ENCODE results near the gene HOXD8. TPM values are rescaled to one million over a fixed set of nuclear protein-coding genes. Genes with fewer than 3 reads are reported as not detected.
A peak's percentile ranks its signal among the peaks of the same experiment; 100 is the strongest.

The HOXD8 gene
- polyA plus RNA-seq, 1 donor from 2014 or later, result not detected

DNA sequence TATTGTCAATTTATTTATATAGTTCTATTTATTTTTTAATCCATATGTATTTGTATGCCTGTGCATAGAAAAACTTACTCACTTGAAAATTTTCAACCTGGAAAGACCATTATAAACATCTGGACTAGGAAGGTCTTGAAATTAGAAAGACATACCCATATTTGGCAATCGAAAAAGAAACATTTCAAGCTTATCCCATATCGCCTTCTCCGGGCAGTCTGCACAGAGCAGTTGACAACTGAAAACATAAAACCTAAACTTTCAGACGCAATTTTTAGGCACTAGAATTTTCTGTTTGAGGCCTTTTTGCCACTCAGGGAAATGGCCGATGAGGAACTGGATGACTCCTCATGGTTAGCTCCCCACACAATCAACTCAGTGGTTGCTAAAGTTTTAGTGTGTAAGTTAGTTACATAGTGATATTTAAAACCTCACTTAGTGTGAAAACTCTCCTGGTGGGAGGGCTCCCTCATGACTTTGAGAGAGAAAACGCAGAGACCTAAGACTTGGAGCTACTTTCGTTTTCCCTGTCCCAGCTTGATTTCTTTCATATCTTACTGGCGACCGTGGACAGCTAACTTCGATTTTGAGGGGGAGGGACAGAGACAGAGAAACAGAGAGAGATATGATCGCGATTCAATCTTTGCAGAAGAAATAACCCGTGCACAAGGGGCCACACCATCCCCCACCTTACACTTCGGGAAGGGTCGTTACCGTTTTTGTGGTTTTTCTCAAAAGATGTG lies 33.1 kb upstream of the HOXD8 start:
- Mint-ChIP-seq H3K4me1 (peaks cover 7 to 17% (median 17%) of the 10 kb centered on the region in 3 donors), H3K9me3 (peaks cover 0 to 20% (median 1%) of the 10 kb centered on the region in 3 donors), H3K27me3 (peaks cover 79% of the 10 kb centered on the region), H3K4me3 (peak overlapping the region; percentile 15 to 93 (median 74)), H3K27ac (peak overlapping the region in 1 of 3 donors; percentile 86), H3K36me3 (peaks cover under 1% of the 10 kb centered on the region)

DNA sequence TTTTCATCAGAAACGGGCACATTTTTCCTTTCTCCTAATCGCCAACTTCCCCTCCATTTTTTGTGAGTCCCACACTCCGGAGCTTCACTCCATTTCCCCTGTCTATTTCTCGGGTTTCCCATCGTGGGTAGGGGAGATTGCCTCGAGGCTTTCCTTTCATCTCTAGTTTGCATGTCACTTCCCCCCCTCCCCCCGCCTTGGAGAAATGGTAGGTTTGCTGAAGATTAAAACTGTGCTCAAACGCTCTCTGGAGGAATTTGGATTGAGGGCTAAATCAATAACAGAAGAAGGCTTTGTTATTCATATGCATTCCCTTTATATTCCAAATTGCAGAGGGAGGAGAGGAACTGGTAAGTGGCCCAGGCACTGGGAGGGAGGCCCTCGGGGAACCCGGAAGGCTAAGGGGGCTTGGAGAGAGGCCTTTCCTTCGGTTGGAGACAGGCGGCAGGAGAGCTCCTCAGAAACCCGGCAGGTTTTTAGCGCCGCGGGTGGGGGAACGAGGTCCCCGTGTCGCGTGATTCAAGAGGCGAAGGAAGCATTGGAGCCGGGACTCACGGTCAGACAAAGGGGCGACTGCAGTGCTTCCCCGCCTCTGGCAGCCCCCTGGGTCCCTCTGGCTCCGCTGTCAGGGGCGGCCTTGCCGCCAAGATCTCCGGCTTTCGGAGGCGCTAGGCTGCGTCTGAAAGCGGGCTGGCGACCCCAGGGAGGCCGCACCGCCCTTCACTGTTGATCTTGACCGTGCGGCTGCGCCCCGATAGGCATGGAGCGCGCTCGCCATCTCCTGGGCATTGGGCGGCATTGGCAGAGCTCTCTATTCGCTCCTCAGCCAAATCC lies 32.3 kb upstream of the HOXD8 start:
- H3K27me3 Mint-ChIP-seq, result peaks cover 80% of the 10 kb centered on the region
- H3K36me3 Mint-ChIP-seq, result peaks cover 2% of the 10 kb centered on the region
- H3K9me3 Mint-ChIP-seq, result peaks cover 0 to 16% (median 3%) of the 10 kb centered on the region in 3 donors
- H3K4me1 Mint-ChIP-seq, result peaks cover 3 to 15% (median 12%) of the 10 kb centered on the region in 3 donors
- peak overlapping the region in 2 of 3 donors; percentile 80 to 86 for H3K27ac Mint-ChIP-seq
- H3K4me3 Mint-ChIP-seq, result peak overlapping the region; percentile 15 to 93 (median 74)

DNA sequence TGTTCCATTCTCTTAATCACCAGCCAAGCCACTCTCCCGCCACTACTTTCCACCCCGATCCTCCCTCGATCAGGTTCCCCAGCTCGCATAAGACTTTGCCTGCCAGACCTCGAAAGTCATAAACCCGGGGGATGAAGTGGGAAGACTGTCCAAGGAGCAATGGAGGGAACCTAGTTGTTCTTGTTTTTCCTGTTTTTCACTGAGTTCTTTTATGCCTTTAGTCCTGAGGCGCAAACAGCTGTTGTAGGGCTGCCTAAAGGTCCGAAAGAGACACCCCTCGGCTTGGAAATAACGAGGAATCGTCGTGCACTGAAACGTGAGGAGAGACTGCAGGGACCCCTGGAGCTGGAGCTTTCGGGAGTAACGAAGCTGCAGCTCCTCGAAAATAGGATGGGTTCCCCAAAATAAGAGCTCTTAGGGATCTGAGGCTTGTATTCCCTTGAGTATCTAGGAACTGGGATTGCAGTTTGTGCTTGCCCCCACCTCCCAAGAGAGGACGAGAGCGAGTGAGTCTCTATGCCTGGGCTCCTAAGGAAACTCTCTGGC lies 31.6 kb upstream of the HOXD8 start:
- peaks cover 3 to 15% (median 12%) of the 10 kb centered on the region in 3 donors for H3K4me1 Mint-ChIP-seq
- H3K4me3 Mint-ChIP-seq, result peak overlapping the region; percentile 15 to 93 (median 74)
- peak overlapping the region in 2 of 3 donors; percentile 80 to 86 for H3K27ac Mint-ChIP-seq

DNA sequence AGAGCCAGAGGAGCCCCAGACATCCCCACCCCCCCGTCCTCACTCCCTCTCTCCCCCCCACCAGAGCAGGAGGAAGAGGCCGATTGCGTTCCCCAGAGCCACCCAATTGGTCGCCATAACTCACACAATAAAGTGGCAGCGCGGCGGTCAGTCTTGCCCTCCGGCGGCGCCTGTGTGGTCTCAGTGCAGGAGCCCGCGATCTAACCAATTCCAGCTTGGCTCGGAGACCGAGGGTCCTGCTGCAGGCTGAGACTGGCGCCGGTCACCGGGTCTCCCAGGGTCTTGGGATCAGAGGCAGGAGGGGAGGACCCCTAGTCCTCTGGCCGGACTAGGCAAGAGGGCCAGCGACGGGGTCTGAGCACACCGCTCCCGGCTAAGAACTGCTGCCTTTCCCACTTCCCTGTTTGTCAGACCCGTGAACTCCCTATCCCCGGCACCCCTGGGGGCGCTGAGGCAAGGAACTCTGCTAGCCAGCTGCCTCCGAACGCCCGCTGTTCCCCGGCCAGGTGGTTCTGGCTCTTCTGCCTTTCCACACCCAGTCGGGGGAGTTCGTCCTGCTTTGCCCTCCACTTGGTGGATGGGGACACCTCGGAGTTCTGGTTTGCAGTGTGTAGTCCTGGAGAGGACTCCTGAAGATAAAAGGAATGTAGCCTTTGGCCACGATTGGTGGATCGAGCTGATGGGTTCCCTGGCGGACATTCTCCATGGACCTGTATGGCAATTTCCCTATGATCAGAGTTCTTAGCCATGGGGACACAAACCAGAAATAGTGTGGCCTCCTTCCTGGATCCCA lies 30.9 kb upstream of the HOXD8 start:
- H3K4me3 Mint-ChIP-seq, result peak overlapping the region in 1 of 4 donors; percentile 29
- H3K27me3 Mint-ChIP-seq, result peaks cover 82% of the 10 kb centered on the region
- peaks cover 2% of the 10 kb centered on the region for H3K36me3 Mint-ChIP-seq
- H3K9me3 Mint-ChIP-seq, result peaks cover 0 to 13% (median 3%) of the 10 kb centered on the region in 3 donors
- peak overlapping the region; percentile 71 to 86 (median 80) for H3K27ac Mint-ChIP-seq
- H3K4me1 Mint-ChIP-seq, result peaks cover 3 to 15% (median 12%) of the 10 kb centered on the region in 3 donors

More for the DNA sequence above, 31.6 kb upstream of the HOXD8 start:
- H3K36me3 Mint-ChIP-seq, result peaks cover 2% of the 10 kb centered on the region
- peaks cover 0 to 16% (median 3%) of the 10 kb centered on the region in 3 donors for H3K9me3 Mint-ChIP-seq
- peaks cover 85% of the 10 kb centered on the region for H3K27me3 Mint-ChIP-seq

DNA sequence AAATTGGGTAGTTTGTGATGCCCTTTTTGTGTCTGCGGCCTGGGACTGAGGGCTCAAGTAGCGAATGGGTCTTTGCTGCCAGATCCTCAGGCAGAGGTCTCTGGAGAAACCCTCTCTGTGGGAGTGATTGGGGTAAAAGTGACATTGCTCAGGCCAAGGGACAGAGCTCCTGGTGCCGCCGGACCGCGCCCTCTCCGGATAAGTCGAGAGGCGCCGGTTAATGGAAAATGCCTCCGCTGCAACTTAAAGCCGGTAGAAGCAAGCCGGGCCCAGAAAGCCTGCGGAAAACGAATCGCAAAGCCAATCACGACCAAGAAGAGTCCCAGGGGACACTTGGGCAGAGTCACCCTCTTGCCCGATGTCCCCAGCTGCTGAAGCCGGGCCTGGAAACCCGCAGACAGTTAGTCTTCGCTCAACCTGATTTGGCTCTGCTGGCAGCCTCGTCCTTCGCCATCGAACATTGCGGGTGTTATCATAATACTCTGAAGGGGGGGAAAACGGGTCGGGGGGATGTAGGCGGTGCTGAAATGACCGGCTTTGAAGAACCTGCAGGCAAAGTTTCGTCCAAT lies 30.3 kb upstream of the HOXD8 start:
- Mint-ChIP-seq H3K9me3 (peaks cover 0 to 8% (median 3%) of the 10 kb centered on the region in 3 donors), H3K27me3 (peaks cover 84% of the 10 kb centered on the region), H3K36me3 (peaks cover 2% of the 10 kb centered on the region), H3K4me3 (peak overlapping the region in 2 of 4 donors; percentile 29 to 63), H3K27ac (peak overlapping the region in 2 of 3 donors; percentile 39 to 71), H3K4me1 (peaks cover 4 to 15% (median 12%) of the 10 kb centered on the region in 3 donors)

DNA sequence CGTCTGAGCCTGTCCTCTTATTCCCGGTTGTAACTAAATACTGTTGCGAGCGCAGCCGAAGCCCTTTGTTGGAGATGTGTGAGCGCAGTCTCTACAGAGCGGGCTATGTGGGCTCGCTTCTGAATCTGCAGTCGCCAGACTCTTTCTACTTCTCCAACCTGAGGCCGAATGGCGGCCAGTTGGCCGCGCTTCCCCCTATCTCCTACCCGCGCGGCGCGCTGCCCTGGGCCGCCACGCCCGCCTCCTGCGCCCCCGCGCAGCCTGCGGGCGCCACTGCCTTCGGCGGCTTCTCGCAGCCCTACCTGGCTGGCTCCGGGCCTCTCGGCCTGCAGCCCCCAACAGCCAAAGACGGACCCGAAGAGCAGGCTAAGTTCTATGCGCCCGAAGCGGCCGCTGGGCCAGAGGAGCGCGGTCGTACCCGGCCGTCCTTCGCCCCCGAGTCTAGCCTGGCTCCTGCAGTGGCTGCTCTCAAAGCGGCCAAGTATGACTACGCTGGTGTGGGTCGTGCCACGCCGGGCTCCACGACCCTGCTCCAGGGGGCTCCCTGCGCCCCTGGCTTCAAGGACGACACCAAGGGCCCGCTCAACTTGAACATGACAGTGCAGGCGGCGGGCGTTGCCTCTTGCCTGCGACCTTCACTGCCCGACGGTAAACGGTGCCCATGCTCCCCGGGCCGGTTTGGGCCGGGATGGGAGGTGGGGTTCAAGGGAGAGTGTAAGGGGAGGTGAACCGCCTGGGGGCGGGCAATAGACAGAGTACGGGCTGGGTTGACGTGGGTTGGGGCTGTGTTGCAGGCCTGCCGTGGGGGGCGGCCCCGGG lies 29.6 kb upstream of the HOXD8 start, which contains the start of gene HOXD12:
TSS of gene HOXD12 (plus strand) at position 68 of the 819 bp plus-strand sequence. CDS start at position 75, 7 bp downstream.
- Mint-ChIP-seq H3K27ac (peak within 1 kb of the TSS; percentile 71 to 87 (median 80)), H3K4me3 (peak within 1 kb of the TSS in 3 of 4 donors; percentile 22 to 63 (median 53)), H3K36me3 (peaks cover 2% of the 10 kb centered on the region), H3K27me3 (peaks cover 84% of the 10 kb centered on the region), H3K9me3 (peaks cover 0 to 5% (median 3%) of the 10 kb centered on the region in 3 donors), H3K4me1 (peaks cover 5 to 15% (median 12%) of the 10 kb centered on the region in 3 donors)

DNA sequence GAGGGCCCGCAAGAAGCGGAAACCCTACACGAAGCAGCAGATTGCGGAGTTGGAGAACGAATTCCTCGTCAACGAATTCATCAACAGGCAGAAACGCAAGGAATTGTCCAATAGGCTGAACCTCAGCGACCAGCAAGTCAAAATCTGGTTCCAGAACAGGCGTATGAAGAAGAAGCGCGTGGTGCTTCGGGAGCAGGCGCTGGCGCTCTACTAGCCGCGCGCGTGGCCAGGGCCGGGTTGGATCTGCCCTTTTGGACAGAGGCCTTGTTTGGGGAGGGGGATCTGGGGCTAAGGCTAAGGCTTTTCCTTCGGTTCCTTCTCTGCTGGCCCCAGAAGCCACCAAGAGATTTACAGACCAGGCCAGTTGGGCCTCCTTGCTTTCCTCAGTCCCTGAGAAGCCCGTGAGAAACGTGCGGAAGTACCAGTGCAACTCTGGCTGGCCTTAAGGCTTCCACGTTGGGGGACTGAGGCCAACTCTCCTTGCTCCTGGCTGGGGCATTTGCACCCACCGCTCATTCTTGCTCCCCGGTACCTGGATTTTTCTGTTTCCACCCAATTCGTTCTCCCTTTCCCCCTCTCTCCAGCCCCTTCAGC lies 28.9 kb upstream of the HOXD8 start:
- H3K27ac Mint-ChIP-seq, result peak overlapping the region in 2 of 3 donors; percentile 46 to 87
- peaks cover 84% of the 10 kb centered on the region for H3K27me3 Mint-ChIP-seq
- peaks cover 8 to 15% (median 9%) of the 10 kb centered on the region in 3 donors for H3K4me1 Mint-ChIP-seq
- H3K9me3 Mint-ChIP-seq, result peaks cover 0 to 7% (median 1%) of the 10 kb centered on the region in 3 donors
- peaks cover 2% of the 10 kb centered on the region for H3K36me3 Mint-ChIP-seq
- peak overlapping the region in 2 of 4 donors; percentile 22 to 53 for H3K4me3 Mint-ChIP-seq

DNA sequence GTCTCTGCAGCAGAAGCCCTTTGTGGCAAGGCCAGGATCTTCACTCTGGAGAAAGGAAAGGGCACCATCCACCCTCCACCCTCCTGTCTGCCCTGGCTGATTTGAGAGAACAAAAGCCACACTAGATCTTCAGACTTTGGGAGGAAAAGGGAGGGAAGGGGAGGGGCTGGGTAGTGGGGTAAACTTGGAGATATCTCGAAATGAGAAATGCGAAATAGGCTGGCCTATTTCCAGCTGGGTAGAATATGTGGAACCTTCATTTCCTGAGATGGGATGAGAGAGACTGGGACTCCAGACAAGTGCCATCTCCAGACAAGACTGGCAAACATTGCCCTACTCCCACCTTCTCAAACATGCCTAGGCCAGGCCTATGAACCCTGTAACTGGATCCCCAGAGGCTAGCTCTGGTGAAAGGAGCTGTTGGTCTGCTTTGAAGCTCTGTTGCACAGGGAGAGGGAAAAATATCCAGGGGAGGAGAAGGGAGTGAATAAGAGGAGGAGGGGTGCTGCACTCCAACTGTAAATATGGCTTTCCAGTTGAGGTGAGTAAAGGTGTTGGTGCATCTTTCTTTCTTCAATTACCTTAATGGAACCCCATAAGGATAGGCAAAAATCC lies 28.2 kb upstream of the HOXD8 start:
- Mint-ChIP-seq H3K4me1 (peaks cover 6 to 15% (median 8%) of the 10 kb centered on the region in 3 donors), H3K4me3 (peak overlapping the region in 1 of 4 donors; percentile 72), H3K27ac (peak overlapping the region in 1 of 3 donors; percentile 87), H3K9me3 (peaks cover 0 to 10% (median 1%) of the 10 kb centered on the region in 3 donors), H3K36me3 (peaks cover 2% of the 10 kb centered on the region), H3K27me3 (peaks cover 86% of the 10 kb centered on the region)

DNA sequence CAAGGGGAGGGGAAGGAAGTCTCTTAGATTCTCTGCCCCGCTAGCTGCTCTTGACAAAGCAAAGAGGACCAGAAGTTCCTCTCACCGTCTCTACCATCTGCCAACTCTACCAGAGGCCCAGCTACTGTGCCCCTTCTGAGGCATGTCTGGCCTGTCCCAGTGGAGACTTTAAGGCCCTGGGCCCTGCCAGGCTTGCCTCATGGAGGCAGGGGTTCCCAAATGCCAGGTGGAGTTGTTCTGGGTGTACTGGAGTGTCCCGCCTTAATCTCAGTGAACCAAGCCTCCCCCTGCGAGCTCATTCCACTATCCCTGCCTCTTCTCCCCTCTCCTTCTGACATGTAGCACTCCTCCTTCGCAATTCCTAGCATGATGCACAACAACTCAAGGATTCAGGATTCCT lies 27.7 kb upstream of the HOXD8 start:
- H3K27ac Mint-ChIP-seq, result peak overlapping the region in 1 of 3 donors; percentile 87

DNA sequence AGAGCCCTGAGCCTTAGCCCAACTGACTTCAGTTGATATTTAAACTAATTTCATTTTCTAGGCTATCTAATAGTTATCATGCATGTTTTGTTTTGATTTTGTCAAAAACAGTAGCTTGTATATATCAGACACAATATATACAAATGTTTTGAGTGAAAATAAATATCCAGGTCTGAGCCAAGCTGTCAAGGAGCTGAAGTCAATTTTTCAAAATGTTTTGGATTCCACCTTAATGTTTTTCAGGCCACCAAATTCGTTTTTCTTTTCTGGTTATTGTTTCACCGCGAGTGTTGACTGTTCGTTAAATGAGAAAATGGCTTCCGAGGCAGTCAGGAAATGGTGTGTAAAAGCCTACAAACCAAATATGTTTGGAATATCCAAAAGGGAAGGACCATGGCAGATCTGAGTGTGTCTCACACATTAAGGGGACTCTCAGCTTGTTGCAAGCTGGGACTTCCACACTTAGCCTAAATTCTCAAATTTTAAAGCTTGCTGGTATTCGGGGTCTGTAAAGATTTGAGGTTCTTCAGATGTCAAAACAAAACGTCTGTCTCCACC lies 27.1 kb upstream of the HOXD8 start:
- H3K9me3 Mint-ChIP-seq, result peaks cover 0 to 10% (median 1%) of the 10 kb centered on the region in 3 donors
- H3K27me3 Mint-ChIP-seq, result peaks cover 81% of the 10 kb centered on the region
- peaks cover 0 to 8% (median 5%) of the 10 kb centered on the region in 3 donors for H3K4me1 Mint-ChIP-seq
- H3K36me3 Mint-ChIP-seq, result peaks cover 2% of the 10 kb centered on the region
- H3K4me3 Mint-ChIP-seq, result peak overlapping the region in 1 of 4 donors; percentile 72
- peak overlapping the region in 1 of 3 donors; percentile 87 for H3K27ac Mint-ChIP-seq

More for the DNA sequence above, 27.7 kb upstream of the HOXD8 start:
- Mint-ChIP-seq H3K27me3 (peaks cover 83% of the 10 kb centered on the region), H3K4me3 (peak overlapping the region in 1 of 4 donors; percentile 72), H3K9me3 (peaks cover 0 to 10% (median 1%) of the 10 kb centered on the region in 3 donors), H3K36me3 (peaks cover 2% of the 10 kb centered on the region), H3K4me1 (peaks cover under 1 to 12% (median 5%) of the 10 kb centered on the region in 3 donors)

DNA sequence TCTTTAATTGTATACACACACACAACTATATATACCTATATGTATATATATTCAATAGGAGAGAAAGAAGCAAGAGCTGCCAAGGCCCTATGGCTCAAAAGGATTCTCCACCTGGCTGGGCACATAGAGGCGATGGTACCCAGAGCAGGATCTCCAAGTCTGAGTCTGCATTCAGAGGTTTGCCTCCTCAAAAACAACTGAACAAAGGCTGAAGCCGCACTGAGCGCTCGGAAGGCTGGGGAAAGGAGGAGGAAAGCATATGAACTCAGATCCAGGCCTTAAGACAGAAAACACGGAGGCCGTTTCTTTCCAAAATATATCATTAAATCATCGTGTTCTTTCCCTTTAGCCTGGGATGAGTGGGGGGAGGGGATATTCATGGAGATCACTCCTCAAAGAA lies 26.3 kb upstream of the HOXD8 start:
- Mint-ChIP-seq H3K4me1 (peaks cover 0 to 5% (median 3%) of the 10 kb centered on the region in 3 donors), H3K27ac (peak overlapping the region in 2 of 3 donors; percentile 71 to 87), H3K4me3 (peak overlapping the region in 2 of 4 donors; percentile 72 to 77), H3K9me3 (peaks cover 0 to 10% (median 1%) of the 10 kb centered on the region in 3 donors), H3K36me3 (peaks cover 2% of the 10 kb centered on the region), H3K27me3 (peaks cover 74% of the 10 kb centered on the region)
